Osteocyte (in vitro differentiated cells): ENCODE data around the gene NES. TPM values are rescaled to one million over a fixed set of nuclear protein-coding genes. Genes with fewer than 3 reads are reported as not detected.
A peak's percentile ranks its signal among the peaks of the same experiment; 100 is the strongest.

Experiments
- DNase-seq: peaks from one replicate; pipeline ENCODE4 v3.0.0; 2021; ENCODE audit warnings: mixed read lengths; ENCODE audit not compliant: unreplicated experiment; ENCODE audit errors: extremely low spot score
- H3K27ac Mint-ChIP-seq: one replicate; pipeline ENCODE4 v1.8.0; 2021; ENCODE audit warnings: mild to moderate bottlenecking, mixed read lengths; ENCODE audit not compliant: unreplicated experiment
- H3K27me3 Mint-ChIP-seq: one replicate; pipeline ENCODE4 v1.8.0; 2021; ENCODE audit warnings: mixed read lengths; ENCODE audit not compliant: unreplicated experiment
- H3K36me3 Mint-ChIP-seq: one replicate; pipeline ENCODE4 v1.8.0; 2021; ENCODE audit warnings: mixed read lengths; ENCODE audit not compliant: unreplicated experiment
- H3K4me1 Mint-ChIP-seq: one replicate; pipeline ENCODE4 v1.8.0; 2021; ENCODE audit warnings: mixed read lengths; ENCODE audit not compliant: unreplicated experiment
- H3K4me3 Mint-ChIP-seq: one replicate; pipeline ENCODE4 v1.8.0; 2021; ENCODE audit warnings: mild to moderate bottlenecking, moderate library complexity, mixed read lengths; ENCODE audit not compliant: unreplicated experiment
- H3K9me3 Mint-ChIP-seq: one replicate; pipeline ENCODE4 v1.8.0; 2021; ENCODE audit warnings: mixed read lengths; ENCODE audit not compliant: unreplicated experiment
- long read RNA-seq: library from polyadenylated mRNA; unstranded; transcript quantifications from one replicate; pipeline ENCODE4 v2.0.0, GENCODE V29; 2021
- total RNA-seq: library from RNA; stranded (reverse); gene quantifications from 2 replicates; pipeline ENCODE4 v1.2.1, GENCODE V29; 2021
- TF ChIP-seq, protein P1 (sequence below): fragments of 200-600 bp; sonication (generic); IDR thresholded peaks from 2 replicates; pipeline ENCODE4 v1.5.0; 2021; ENCODE audit warnings: antibody characterized with exemption, mild to moderate bottlenecking, moderate library complexity

The NES gene, protein sequence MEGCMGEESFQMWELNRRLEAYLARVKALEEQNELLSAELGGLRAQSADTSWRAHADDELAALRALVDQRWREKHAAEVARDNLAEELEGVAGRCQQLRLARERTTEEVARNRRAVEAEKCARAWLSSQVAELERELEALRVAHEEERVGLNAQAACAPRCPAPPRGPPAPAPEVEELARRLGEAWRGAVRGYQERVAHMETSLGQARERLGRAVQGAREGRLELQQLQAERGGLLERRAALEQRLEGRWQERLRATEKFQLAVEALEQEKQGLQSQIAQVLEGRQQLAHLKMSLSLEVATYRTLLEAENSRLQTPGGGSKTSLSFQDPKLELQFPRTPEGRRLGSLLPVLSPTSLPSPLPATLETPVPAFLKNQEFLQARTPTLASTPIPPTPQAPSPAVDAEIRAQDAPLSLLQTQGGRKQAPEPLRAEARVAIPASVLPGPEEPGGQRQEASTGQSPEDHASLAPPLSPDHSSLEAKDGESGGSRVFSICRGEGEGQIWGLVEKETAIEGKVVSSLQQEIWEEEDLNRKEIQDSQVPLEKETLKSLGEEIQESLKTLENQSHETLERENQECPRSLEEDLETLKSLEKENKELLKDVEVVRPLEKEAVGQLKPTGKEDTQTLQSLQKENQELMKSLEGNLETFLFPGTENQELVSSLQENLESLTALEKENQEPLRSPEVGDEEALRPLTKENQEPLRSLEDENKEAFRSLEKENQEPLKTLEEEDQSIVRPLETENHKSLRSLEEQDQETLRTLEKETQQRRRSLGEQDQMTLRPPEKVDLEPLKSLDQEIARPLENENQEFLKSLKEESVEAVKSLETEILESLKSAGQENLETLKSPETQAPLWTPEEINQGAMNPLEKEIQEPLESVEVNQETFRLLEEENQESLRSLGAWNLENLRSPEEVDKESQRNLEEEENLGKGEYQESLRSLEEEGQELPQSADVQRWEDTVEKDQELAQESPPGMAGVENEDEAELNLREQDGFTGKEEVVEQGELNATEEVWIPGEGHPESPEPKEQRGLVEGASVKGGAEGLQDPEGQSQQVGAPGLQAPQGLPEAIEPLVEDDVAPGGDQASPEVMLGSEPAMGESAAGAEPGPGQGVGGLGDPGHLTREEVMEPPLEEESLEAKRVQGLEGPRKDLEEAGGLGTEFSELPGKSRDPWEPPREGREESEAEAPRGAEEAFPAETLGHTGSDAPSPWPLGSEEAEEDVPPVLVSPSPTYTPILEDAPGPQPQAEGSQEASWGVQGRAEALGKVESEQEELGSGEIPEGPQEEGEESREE (N-terminal part only)
- 24.2 and 26.5 TPM in 2 replicates for total RNA-seq
- long read RNA-seq, result 0 reads

GRCh38 chr1:156676820-156677615 is at the start of gene NES:
TSS of gene NES (minus strand) at chr1:156677407. CDS start at chr1:156677264, 143 bp downstream.
- Mint-ChIP-seq H3K4me3 (peak within 1 kb of the TSS; percentile 63), H3K27ac (peak within 1 kb of the TSS; percentile 62), H3K9me3 (no peaks in the 10 kb centered on the region), H3K4me1 (peaks cover 45% of the 10 kb centered on the region), H3K36me3 (peaks cover 11% of the 10 kb centered on the region), H3K27me3 (peaks cover 29% of the 10 kb centered on the region)
- DNase-seq, result no peak
- TF ChIP-seq, protein P1, sequence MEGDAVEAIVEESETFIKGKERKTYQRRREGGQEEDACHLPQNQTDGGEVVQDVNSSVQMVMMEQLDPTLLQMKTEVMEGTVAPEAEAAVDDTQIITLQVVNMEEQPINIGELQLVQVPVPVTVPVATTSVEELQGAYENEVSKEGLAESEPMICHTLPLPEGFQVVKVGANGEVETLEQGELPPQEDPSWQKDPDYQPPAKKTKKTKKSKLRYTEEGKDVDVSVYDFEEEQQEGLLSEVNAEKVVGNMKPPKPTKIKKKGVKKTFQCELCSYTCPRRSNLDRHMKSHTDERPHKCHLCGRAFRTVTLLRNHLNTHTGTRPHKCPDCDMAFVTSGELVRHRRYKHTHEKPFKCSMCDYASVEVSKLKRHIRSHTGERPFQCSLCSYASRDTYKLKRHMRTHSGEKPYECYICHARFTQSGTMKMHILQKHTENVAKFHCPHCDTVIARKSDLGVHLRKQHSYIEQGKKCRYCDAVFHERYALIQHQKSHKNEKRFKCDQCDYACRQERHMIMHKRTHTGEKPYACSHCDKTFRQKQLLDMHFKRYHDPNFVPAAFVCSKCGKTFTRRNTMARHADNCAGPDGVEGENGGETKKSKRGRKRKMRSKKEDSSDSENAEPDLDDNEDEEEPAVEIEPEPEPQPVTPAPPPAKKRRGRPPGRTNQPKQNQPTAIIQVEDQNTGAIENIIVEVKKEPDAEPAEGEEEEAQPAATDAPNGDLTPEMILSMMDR, result no peak

GRCh38 chr1:156726549-156727226 is 49.5 kb upstream of the NES start:
- Mint-ChIP-seq H3K4me1 (peaks cover 13% of the 10 kb centered on the region), H3K36me3 (peaks cover 12% of the 10 kb centered on the region), H3K4me3 (no peak overlapping the region), H3K27me3 (no peaks in the 10 kb centered on the region), H3K27ac (no peak overlapping the region), H3K9me3 (no peaks in the 10 kb centered on the region)
- TF ChIP-seq, protein P1, result peak; percentile 69
- DNase-seq, result no peak

- DNase-seq, result peak; percentile 95
- Mint-ChIP-seq H3K4me3 (no peak overlapping the region), H3K27me3 (no peaks in the 10 kb centered on the region), H3K36me3 (peaks cover 16% of the 10 kb centered on the region), H3K27ac (no peak overlapping the region), H3K9me3 (no peaks in the 10 kb centered on the region), H3K4me1 (peaks cover 13% of the 10 kb centered on the region)
- TF ChIP-seq, protein P1, result peak; percentile 97
Observed at GRCh38 chr1:156725683-156726280, 48.6 kb upstream of the NES start.

- peaks cover 21% of the 10 kb centered on the region for H3K36me3 Mint-ChIP-seq
- H3K4me1 Mint-ChIP-seq, result peaks cover 4% of the 10 kb centered on the region
- no peak for DNase-seq
- H3K27ac Mint-ChIP-seq, result no peak overlapping the region
- no peak overlapping the region for H3K4me3 Mint-ChIP-seq
- H3K9me3 Mint-ChIP-seq, result no peaks in the 10 kb centered on the region
- TF ChIP-seq, protein P1, result no peak
- no peaks in the 10 kb centered on the region for H3K27me3 Mint-ChIP-seq
Observed at GRCh38 chr1:156721535-156721934, 44.3 kb upstream of the NES start.
